Caco-2 (cell line): ENCODE measurements around the gene CELA3A. TPM values are rescaled to one million over a fixed set of nuclear protein-coding genes. Genes with fewer than 3 reads are reported as not detected.

ENCODE experiments used
- BruUV-seq: library from RNA; stranded (reverse); fragments of 400-500 nt; replicated peaks from 2 replicates; lab custom pipeline; 2021; lab: Mats Ljungman, UMichigan
- CTCF ChIA-PET: fragments of 300-600 bp; sonication (Branson Sonifier 250); formaldehyde crosslinking; loops from one replicate; lab custom pipeline; 2022; ENCODE audit warnings: antibody characterized with exemption; lab: Charles Lee
- POLR2A ChIA-PET: fragments of 300-600 bp; sonication (Branson Sonifier 250); formaldehyde crosslinking; loops from one replicate; lab custom pipeline; 2022; ENCODE audit warnings: antibody characterized with exemption; lab: Charles Lee
- DNase-seq, 2 experiments: peaks; one replicate each; pipeline versions ENCODE4 v3.0.0 to v3.0.0-alpha.2; 2020 to 2022
- H3K27me3 ChIP-seq: replicated peaks from 2 replicates; pipeline ENCODE4 v1.6.0; 2011; ENCODE audit warnings: low read length; ENCODE audit not compliant: control insufficient read depth, insufficient read depth
- H3K36me3 ChIP-seq: 2 replicates; pipeline ENCODE4 v1.5.1; 2011; ENCODE audit warnings: low read length; ENCODE audit not compliant: control insufficient read depth, insufficient read depth
- H3K4me1 ChIP-seq: fragments of 250-450 bp; sonication (Bioruptor Pico); 2 replicates; pipeline ENCODE4 v1.5.1; 2020; ENCODE audit warnings: mild to moderate bottlenecking
- H3K4me3 ChIP-seq: 2 replicates; pipeline ENCODE4 v1.5.1; 2011; ENCODE audit warnings: low read depth, mild to moderate bottlenecking, control low read depth, low read length
- H3K9me3 ChIP-seq: fragments of 250-450 bp; sonication (Bioruptor Pico); 2 replicates; pipeline ENCODE4 v1.5.1; 2020; ENCODE audit warnings: mild to moderate bottlenecking, moderate library complexity
- H3K27ac Mint-ChIP-seq: one replicate; pipeline ENCODE4 v1.8.0; 2022; ENCODE audit warnings: mixed read lengths; ENCODE audit not compliant: unreplicated experiment
- H3K27me3 Mint-ChIP-seq: one replicate; pipeline ENCODE4 v1.8.0; 2022; ENCODE audit warnings: mixed read lengths; ENCODE audit not compliant: insufficient read depth, unreplicated experiment
- H3K36me3 Mint-ChIP-seq: one replicate; pipeline ENCODE4 v1.8.0; 2022; ENCODE audit warnings: mild to moderate bottlenecking, mixed read lengths; ENCODE audit not compliant: insufficient read depth, unreplicated experiment
- H3K4me1 Mint-ChIP-seq: one replicate; pipeline ENCODE4 v1.8.0; 2022; ENCODE audit warnings: low read depth, mixed read lengths; ENCODE audit not compliant: unreplicated experiment
- H3K4me3 Mint-ChIP-seq: one replicate; pipeline ENCODE4 v1.8.0; 2022; ENCODE audit warnings: mild to moderate bottlenecking, moderate library complexity, mixed read lengths; ENCODE audit not compliant: unreplicated experiment
- H3K9me3 Mint-ChIP-seq: one replicate; pipeline ENCODE4 v1.8.0; 2022; ENCODE audit warnings: mixed read lengths; ENCODE audit not compliant: unreplicated experiment
- CTCF ChIP-seq, 2 experiments: fragments of 200-600 bp in 1 of 2; IDR thresholded peaks; 1 replicate in 1 of 2; 2 replicates in 1 of 2; pipeline versions ENCODE4 v1.5.1 to v1.8.0; 2011 to 2022; ENCODE audit warnings: antibody characterized with exemption in 1 of 2, control low read depth in 1 of 2, inconsistent platforms in 1 of 2, low read depth in 1 of 2, low read length in 1 of 2, mild to moderate bottlenecking in 1 of 2, moderate library complexity in 1 of 2; ENCODE audit not compliant: insufficient read depth in 1 of 2, severe bottlenecking in 1 of 2, unreplicated experiment in 1 of 2
- intact Hi-C: fragments of 100-400 bp; cut with micrococcal nuclease; formaldehyde crosslinking; loops from one replicate; pipeline ENCODE4 v1.10.0; 2022; ENCODE audit not compliant: unreplicated experiment
- total RNA-seq: library from RNA; stranded (reverse); gene quantifications from 2 replicates; pipeline ENCODE4 v1.2.3, GENCODE V29; 2022

Gene CELA3A
- total RNA-seq, 1 experiment from 2014 or later: not detected

- Mint-ChIP-seq H3K27ac (no peak overlapping the region), H3K9me3 (peaks cover 5% of the 10 kb centered on the region), H3K27me3 (no peaks in the 10 kb centered on the region), H3K4me3 (no peak overlapping the region), H3K4me1 (peaks cover 13% of the 10 kb centered on the region), H3K36me3 (peaks cover 5% of the 10 kb centered on the region)
- no peak for TF ChIP-seq CTCF (IDR thresholded peaks at IDR 0.05; ENCODE audit: insufficient read depth in 1 of 2, low read depth in 1 of 2, low read length in 1 of 2, severe bottlenecking in 1 of 2, unreplicated experiment in 1 of 2)
- DNase-seq: no peak
- BruUV-seq: no TSS peak
- H3K9me3 ChIP-seq: no peaks in the 10 kb centered on the region
- intact Hi-C loops: no loop called here
- peaks cover 31% of the 10 kb centered on the region for H3K4me1 ChIP-seq
- no peaks in the 10 kb centered on the region for H3K36me3 ChIP-seq
- H3K27me3 ChIP-seq: no peaks in the 10 kb centered on the region
- no peak overlapping the region for H3K4me3 ChIP-seq
- ChIA-PET CTCF (no interaction called here), POLR2A (no interaction called here)
These were observed 38.8 kb downstream of the CELA3A start for GRCh38 chr1:22040286-22040623.

GRCh38 chr1:22041505-22041904, 40.0 kb downstream of the CELA3A start:
- no TSS peak for BruUV-seq
- H3K9me3 Mint-ChIP-seq: peaks cover 11% of the 10 kb centered on the region
- peaks cover 13% of the 10 kb centered on the region for H3K4me1 Mint-ChIP-seq
- Histone ChIP-seq H3K36me3 (no peaks in the 10 kb centered on the region), H3K4me3 (no peak overlapping the region), H3K27me3 (no peaks in the 10 kb centered on the region), H3K9me3 (no peaks in the 10 kb centered on the region), H3K4me1 (peaks cover 31% of the 10 kb centered on the region)
- DNase-seq: no peak
- ChIA-PET CTCF (interaction anchor here (0.6 kb wide), 1 partner anchor 13 kb away, joined by 4 read pairs; no protein-coding TSS in a partner anchor), POLR2A (no interaction called here)
- H3K27me3 Mint-ChIP-seq: no peaks in the 10 kb centered on the region
- H3K27ac Mint-ChIP-seq: no peak overlapping the region
- no peak overlapping the region for H3K4me3 Mint-ChIP-seq
- no peak for TF ChIP-seq CTCF (IDR thresholded peaks at IDR 0.05; ENCODE audit: insufficient read depth in 1 of 2, low read depth in 1 of 2, low read length in 1 of 2, severe bottlenecking in 1 of 2, unreplicated experiment in 1 of 2)
- intact Hi-C loops: no loop called here
- H3K36me3 Mint-ChIP-seq: peaks cover 5% of the 10 kb centered on the region

GRCh38 chr1:22043198-22043769, 41.8 kb downstream of the CELA3A start:
- peak overlapping the region; percentile 56 for H3K27ac Mint-ChIP-seq

More at GRCh38 chr1:22043198-22043769, 41.8 kb downstream of the CELA3A start:
- peaks cover 11% of the 10 kb centered on the region for H3K9me3 Mint-ChIP-seq
- intact Hi-C loops: no loop called here
- Histone ChIP-seq H3K4me1 (peaks cover 31% of the 10 kb centered on the region), H3K36me3 (no peaks in the 10 kb centered on the region), H3K9me3 (no peaks in the 10 kb centered on the region), H3K4me3 (no peak overlapping the region), H3K27me3 (no peaks in the 10 kb centered on the region)
- peak; percentile 70 to 83 for DNase-seq
- ChIA-PET CTCF (no interaction called here), POLR2A (no interaction called here)
- peaks cover 13% of the 10 kb centered on the region for H3K4me1 Mint-ChIP-seq
- no TSS peak for BruUV-seq
- no peaks in the 10 kb centered on the region for H3K27me3 Mint-ChIP-seq
- peaks cover 5% of the 10 kb centered on the region for H3K36me3 Mint-ChIP-seq
- no peak for TF ChIP-seq CTCF (IDR thresholded peaks at IDR 0.05; ENCODE audit: insufficient read depth in 1 of 2, low read depth in 1 of 2, low read length in 1 of 2, severe bottlenecking in 1 of 2, unreplicated experiment in 1 of 2)
- peak overlapping the region; percentile 31 for H3K4me3 Mint-ChIP-seq
